NCI-H2227 treated with DMSO at 0.1 percent for 48 hours (cell line): Measurements from ENCODE around the gene ABCC10.
"Not testable (repeated sequence)": the region's sequence is repeated elsewhere in the genome, so short reads cannot be mapped to it uniquely, and the experiment has no call there.

Experiments used
- DNase-seq: peaks from one replicate; lab custom pipeline; 2025; lab: John Stamatoyannopoulos, UW

ABCC10 gene

DNA sequence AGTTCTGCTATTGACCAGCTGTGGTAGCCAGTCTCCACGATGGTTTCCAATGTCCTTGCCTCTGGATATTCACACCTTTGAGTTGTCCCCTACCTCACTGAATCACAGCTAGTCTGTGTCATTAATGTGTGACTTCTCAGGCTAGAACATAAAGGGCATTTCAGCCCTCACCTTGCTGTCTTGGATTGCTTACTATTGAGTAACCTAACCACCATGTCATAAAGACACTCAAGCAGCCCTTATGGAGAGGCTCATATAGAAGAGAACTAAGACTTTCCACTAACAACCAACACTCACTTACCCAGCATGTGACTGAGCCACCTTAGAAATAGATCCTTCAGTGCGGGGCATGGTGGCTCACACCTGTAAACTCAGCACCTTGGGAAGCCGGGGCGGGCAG lies 19.1 kb upstream of the ABCC10 start:
- DNase-seq: no peak

DNA sequence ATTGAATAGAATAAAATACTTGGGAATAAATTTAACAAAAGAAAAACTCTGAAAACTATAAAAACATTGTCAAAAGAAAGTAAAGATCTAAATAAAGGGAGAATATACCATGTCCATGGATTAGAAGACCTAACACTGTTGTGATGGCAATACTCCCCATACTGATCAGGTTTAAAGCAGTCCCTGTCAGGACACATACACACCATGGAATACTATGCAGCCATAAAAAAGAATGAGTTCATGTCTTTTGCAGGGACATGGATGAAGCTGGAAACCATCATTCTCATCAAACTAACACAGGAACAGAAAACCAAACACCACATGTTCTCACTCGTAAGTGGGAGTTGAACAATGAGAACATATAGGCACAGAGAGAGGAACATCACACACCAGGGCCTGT lies 16.6 kb upstream of the ABCC10 start:
- not testable (repeated sequence) for DNase-seq

DNA sequence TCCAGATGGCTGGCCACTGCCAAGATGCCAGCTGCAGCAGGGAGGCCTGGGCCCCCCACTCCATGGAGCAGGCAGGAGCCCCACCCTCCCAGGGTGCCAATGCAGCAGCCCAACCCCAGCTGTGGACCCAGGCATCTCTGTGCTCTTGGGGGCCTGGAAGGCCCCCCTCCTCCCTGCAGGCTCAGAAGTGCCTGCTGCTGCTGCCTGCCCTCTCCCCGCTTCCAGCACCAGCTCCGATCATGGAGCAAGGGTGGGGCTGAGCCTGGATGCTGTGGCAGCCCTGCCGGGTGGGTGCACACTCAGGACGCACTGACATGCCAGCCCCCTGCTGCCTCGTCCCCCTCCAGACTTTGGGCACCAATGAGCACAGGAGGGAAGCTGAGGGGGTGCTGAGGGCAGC lies 14.8 kb upstream of the ABCC10 start:
- no peak for DNase-seq

DNA sequence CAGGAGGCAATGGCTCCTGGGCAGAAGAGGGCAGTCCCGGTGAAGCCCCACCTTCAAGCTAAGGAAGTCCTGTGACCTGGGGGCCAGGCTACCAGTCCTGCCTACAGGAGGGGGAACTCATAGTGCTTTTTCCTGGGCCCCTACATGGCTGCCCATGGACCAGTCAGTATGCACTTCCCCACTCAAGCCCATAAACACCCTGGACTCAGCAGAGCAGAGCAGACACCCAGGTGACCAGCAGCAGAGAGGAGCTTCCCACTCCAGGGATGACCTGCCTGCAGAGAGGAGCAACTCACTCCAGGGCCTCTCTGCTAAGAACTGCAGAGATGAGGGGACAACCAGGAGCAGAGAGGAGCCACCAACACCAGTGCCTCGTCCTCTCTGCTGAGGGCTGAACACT lies 14.3 kb upstream of the ABCC10 start:
- DNase-seq: no peak

DNA sequence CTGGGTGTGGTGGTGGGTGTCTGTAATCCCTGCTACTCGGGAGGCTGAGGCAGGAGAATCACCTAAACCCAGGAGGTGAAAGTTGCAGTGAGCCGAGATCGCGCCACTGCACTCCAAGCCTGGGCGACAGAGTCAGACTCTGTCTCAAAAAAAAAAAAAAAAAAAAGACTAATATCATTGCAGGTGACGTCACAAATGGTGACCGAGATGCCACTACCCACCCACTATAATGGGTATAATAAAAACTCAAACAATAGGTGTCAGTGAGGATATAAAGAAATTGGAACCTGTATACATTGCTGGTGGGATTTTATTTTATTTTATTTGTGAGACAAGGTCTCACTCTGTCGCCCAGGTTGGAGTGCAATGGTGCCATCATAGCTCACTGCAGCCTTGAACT lies 12.1 kb upstream of the ABCC10 start:
- not testable (repeated sequence) for DNase-seq

DNA sequence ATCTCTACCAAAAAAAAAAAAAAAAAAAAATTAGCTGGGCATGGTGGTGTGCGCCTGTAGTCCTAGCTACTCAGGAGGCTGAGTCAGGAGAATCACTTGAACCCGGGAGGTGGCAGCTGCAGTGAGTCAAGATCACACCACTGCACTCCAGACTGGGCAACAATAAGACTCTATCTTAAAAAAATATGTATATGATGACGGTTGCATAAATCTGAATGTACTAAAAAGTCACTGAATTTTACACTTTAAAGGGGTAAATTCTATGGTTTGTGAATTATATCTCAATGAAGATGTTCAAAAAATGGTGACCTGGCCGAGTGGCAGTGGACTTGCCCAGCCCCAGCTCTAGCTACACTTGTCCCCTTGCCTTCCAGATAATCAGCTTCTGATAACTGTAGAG lies 10.4 kb upstream of the ABCC10 start:
- DNase-seq: no peak

DNA sequence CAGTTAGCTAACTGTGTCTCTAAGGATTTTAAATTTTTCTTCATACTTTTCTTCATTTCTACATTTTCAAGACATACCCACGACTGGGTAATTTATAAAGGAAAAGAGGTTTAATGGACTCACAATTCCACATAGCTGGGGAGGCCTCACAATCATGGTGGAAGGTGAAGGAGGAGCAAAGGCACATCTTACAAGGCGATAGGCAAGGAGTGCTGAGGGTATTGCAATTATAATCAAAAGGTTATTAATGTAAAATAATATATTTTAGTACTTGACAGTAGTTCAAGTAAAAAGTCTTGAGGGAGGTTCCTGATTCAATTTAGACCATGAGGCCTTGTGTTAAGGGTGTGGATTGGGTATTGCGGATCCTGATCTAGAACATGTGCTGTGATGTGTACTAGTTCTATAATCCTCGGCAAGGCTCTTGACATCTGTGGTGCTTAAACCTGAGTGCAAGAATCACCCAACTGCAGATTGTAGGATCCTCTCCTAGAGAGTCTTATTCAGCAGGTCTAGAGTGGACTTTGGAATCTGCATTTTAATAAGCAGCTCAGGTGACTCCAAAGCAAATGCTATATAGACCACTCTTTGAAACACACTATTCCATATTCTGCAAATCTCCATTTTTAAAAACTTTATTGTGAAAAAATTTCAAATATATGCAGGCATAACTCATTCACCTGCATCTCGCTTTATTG lies 7.2 kb upstream of the ABCC10 start:
- no peak for DNase-seq

DNA sequence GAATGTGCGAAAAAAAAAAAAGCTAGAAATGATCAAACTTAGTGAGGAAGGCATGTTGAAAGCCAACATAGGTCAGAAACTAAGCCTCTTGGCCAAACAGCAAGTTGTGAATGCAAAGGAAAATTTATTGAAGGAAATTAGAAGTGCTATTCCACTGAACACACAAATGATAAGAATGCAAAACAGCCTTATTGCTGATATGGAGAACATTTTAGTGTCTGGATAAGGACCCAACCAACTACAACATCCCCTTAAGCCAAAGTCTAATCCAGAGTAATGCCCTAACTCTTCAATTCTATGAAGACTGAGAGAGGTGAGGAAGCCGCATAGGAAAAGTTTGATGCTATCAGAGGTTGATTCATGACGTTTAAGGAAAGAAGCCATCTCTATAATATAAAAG lies 5.5 kb upstream of the ABCC10 start:
- no peak for DNase-seq

DNA sequence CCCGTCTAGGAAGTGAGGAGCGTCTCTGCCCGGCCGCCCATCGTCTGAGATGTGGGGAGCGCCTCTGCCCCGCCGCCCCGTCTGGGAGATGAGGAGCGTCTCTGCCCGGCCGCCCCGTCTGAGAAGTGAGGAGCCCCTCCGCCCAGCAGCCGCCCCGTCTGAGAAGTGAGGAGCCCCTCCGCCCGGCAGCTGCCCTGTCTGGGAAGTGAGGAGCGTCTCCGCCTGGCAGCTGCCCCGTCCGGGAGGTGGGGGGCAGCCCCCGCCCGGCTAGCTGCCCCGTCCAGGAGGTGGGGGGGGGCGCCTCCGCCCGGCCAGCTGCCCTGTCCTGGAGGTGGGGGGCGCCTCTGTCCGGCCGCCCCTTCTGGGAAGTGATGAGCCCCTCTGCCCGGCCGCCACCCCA lies 2.3 kb upstream of the ABCC10 start:
- not testable (repeated sequence) for DNase-seq

DNA sequence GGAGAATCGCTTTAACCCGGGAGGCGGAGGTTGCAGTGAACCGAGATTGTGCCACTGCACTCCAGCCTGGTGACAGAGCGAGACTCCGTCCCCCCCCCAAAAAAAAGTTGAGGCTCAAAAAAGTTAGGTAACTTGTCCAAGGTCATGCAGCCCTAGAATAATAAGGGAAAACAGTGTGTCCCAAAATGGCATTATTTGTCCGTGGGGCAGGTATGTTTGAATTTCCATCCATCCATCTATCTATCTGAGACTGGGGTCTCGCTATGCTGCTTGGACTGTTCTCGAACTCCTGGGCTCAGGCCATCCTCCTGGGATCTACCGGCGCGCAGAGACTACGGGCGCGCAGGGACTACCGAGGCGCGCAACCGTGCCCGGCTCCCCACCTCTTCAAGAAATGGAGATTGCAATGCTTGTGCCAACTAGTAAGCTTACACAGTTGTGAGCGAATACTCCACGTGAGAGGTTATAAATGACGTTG lies 374 bp upstream of the ABCC10 start:
- DNase-seq: no peak

DNA sequence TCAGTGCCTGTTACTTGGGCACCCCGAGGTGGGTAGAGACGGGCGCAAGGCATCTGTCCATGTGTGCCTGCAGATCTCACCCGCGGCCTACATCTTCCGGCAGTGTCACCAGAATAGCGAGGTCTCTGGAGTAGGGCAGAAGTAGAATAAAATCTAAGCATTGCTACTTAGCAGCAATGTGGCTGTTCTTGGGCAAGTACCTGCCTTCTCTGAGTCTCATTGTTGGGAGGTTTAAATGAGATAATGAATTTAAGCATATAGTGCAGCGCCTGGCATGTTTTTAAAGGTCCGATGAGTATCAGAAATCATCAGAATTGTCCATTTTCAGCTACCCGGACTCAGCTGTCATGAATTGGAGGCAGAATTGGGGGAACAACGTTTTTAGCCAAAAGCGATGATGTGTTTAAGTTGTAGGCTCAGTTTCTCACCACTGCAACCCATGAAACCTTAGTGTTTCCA lies 800 bp downstream of the ABCC10 start:
- DNase-seq: no peak

DNA sequence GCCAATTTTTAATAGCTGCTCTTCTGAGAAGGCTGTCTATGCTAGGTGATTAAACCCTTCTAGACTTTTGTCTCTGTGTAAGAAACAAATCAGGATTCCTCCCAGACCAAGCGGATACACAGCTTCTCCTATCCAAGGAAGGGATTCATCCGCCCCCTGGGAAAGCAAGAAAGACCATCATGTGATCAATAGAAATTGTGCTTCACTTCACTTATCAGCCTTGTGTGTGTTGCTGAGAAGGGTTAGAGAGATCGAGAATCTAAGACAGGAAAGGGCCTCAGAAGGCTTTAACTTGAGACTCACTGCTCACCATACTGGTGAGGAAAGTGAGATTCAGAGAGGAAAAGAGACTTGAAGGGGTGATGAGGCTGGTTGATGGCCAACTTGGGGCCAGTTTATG lies 1.5 kb downstream of the ABCC10 start:
- no peak for DNase-seq

DNA sequence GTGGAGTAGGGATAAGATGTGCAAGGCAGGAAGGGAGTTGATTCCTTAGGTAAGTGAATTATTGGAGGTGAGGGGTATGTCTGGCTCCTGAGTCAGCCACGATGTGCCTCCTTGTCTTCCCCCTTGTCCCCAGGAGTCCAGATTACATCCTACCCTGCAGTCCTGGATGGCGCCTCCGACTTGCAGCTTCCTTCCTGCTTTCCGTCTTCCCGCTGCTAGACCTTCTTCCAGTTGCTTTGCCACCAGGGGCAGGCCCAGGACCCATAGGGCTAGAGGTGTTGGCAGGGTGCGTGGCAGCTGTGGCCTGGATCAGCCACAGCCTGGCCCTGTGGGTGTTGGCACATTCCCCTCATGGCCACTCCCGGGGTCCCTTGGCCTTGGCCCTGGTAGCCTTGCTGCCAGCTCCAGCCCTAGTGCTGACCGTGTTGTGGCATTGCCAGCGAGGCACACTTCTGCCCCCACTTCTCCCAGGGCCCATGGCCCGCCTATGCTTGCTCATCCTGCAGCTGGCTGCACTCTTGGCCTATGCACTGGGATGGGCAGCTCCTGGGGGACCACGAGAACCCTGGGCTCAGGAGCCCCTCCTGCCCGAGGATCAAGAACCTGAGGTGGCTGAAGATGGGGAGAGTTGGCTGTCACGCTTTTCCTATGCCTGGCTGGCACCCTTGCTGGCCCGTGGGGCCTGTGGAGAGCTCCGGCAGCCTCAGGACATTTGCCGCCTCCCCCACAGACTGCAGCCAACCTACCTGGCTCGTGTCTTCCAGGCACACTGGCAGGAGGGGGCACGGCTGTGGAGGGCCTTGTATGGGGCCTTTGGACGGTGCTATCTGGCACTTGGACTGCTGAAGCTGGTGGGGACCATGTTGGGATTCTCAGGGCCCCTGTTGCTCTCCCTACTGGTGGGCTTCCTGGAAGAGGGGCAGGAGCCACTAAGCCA lies 4.9 kb downstream of the ABCC10 start:
- no peak for DNase-seq

DNA sequence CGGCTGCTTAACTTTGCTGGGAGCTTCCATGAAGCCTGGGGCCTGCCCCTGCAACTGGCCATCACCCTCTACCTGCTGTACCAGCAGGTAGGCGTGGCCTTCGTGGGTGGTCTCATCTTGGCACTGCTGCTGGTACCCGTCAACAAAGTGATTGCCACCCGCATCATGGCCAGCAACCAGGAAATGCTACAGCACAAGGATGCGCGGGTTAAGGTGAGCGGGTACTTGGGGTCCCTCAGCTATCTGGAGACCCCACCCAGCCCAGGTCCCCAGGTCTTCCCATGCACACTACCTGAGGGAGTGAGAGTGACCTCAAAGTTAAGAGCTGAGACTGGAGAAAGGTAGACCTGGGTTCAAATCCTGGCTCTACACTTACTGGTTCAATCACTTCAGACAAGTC lies 5.8 kb downstream of the ABCC10 start:
- no peak for DNase-seq

DNA sequence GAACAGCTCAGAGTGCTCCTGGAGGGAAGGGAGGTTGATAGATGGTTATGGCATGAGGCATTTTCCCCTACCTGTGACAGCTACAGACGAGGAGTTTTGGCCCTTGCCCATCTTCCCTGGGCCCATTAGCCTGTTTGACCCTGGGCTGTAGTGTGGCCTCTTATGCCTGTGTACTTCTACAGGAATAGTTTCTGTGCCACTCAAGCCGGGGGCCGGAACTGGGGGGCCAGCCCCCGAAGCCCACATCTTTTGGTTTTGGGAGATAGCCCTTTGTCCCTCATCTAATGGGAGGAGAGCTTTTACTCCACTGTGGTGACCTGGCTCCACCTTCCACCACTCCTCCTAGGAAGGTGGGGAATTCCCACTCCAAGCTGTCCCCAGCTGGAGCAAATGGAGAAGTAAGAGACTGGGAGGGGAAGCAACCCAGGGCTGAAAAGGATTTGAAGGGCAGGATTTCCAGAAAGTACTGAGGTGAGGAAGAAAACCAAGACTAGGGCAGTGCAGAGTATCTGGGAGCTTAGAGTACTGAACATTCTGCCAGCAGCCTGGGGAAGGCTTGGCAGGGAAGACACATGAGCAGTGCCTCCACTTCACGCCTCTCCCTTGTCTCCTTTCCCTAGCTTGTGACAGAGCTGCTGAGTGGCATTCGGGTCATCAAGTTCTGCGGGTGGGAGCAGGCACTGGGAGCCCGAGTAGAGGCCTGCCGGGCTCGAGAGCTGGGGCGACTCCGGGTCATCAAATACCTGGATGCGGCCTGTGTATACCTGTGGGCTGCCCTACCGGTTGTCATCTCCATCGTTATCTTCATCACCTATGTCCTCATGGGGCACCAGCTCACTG lies 6.9 kb downstream of the ABCC10 start:
- no peak for DNase-seq

DNA sequence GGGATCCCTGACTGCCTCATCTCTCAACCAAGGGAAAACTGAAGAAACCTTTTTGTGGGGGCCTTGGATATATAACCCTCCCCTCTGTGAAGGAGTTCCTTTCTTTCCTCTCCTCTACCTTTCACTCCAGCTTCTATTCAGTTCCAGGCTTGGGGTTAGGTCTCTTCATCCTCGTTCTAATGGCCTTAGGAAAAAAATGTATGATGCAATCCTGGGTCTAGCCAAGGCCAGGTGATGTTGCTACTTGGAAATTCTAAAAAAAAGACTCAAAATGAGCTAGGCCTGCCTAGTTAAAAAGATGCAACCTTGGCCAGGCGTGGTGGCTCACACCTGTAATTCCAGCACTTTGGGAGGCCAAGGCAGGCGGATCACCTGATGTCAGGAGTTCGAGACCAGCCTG lies 7.6 kb downstream of the ABCC10 start:
- no peak for DNase-seq

DNA sequence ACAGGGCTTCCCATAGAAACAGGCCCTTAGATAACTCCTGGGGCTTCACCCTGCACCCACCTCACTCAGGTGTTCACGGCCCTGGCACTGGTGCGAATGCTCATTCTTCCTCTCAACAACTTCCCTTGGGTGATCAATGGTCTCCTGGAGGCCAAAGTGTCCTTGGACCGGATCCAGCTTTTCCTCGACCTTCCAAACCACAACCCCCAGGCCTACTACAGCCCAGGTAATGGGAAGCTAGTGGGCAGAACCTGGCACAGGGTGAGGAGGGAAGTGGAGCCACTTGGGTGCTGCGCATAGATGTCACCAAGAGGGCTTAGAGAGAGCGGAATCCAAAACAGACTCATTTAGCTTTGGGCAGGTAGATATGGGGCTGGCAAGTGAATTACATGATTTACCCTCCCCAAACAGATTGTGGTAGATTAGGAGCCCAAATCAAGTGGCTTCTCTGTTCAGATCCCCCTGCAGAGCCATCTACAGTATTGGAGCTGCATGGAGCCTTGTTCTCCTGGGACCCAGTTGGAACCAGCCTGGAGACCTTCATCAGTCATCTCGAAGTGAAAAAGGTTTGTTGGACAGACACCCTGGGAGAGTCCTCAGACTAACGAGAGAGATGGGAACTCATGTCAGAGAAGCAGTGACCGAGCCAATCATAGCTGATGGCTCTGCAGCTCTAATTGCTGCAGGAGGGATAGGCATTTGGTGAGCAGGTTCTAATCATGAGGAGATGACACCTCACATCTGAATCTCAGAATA lies 8.5 kb downstream of the ABCC10 start:
- no peak for DNase-seq

DNA sequence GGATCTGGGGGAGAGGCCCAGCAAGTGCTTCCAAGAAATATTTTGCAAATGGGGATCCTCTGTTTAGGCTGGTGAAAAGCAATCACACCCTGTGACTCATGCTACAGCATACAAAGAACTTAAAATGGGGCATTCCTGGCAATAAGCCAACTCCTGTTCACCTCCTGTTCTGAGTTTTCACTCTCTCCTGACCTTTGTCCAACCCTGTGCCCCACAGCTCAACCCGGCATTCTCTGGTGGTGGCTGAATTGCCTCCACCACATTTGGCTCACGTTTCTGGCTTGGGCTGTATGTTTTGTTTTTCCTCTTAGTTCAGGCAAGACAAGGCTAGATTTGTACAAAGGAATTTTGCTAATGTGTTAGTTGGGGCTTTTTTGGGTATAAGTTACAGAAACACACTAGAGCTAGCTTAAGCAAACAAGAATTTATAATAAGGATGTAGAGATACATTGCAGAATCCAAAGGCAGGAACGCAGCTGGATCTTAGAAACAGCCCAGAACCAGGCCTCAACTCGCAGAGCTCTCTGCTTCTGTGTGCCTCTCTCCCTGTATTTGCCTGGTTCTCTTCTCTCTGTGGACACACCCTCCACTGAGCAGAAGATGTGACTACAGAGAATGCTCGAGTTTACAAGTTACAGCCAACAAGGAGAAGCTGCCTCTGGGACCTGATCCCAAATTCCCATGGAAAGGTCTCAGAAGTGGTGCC lies 9.4 kb downstream of the ABCC10 start:
- no peak for DNase-seq

DNA sequence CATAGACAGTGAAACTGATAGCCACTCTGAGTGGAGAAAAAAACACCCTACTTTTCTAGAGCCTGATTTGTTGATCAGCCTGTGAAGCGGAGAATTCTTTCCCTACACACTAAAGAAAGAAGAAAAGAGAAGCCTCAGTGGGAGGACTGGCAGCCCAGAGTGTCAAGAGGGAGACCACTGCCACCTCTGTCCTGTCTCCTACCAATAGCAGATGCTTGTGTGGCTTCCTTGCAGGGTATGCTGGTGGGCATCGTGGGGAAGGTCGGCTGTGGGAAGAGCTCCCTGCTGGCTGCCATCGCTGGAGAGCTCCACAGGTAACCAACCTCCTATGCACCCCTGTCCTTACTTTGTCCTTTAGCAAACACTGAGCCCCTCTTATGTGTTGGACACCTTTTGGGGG lies 10.4 kb downstream of the ABCC10 start:
- no peak for DNase-seq

DNA sequence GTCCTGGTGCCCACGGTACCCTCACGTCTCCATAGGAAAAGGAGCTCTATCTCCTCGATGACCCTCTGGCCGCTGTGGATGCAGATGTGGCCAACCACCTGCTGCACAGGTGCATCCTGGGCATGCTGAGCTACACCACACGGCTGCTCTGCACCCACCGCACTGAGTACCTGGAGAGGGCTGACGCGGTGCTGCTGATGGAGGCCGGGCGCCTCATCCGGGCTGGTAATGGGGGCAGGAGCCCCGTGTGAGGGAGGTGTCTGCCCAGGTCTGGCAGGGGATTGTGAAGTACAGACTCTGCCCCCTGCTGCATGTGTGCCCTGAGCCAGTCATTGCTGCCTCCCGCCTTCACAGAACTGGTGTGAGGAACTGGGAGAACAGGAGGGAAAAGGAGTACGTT lies 15.6 kb downstream of the ABCC10 start:
- DNase-seq: no peak

DNA sequence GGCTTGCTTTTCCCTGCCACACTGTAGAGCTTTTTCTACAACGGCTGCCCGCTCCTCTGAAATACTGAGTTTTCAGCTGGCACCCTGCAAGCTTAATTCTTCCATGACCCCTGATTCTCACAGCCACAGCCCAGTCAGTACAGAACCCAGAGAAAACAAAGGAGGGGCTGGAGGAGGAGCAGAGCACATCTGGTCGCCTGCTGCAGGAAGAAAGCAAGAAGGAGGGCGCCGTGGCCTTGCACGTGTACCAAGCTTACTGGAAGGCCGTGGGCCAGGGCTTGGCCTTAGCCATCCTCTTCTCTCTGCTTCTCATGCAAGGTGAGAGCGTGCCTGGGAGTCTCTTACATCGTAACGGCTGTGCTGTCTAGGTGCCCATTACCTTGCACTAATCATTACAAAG lies 16.7 kb downstream of the ABCC10 start:
- DNase-seq: no peak
